ENCODE results near the gene MAML2. TPM values are rescaled to one million over a fixed set of nuclear protein-coding genes. Genes with fewer than 3 reads are reported as not detected.

MAML2 gene
- total RNA-seq, 2 donors from 2014 or later = 29.2 to 34.9 TPM

GRCh38 chr11:96307776-96308140 is 35.2 kb downstream of the MAML2 start:
- Mint-ChIP-seq H3K4me3 (peak overlapping the region; percentile 68), H3K36me3 (ENCODE audit: low read depth) (peaks cover 2% of the 10 kb centered on the region), H3K4me1 (peaks cover 22% of the 10 kb centered on the region), H3K27ac (peak overlapping the region; percentile 53), H3K27me3 (no peaks in the 10 kb centered on the region)
- H3K9me3 ChIP-seq (ENCODE audit: control insufficient read depth, low read length, poor library complexity, severe bottlenecking) = no peaks in the 10 kb centered on the region
- DNase-seq (no peak), ATAC-seq (peak; percentile 25)

GRCh38 chr11:96306933-96307775 is 35.8 kb downstream of the MAML2 start:
- DNase-seq (no peak), ATAC-seq (peak; percentile 71)
- Mint-ChIP-seq H3K27ac (peak overlapping the region; percentile 53), H3K36me3 (ENCODE audit: low read depth) (peaks cover 2% of the 10 kb centered on the region), H3K27me3 (no peaks in the 10 kb centered on the region), H3K4me1 (peaks cover 24% of the 10 kb centered on the region), H3K4me3 (peak overlapping the region; percentile 68)
- H3K9me3 ChIP-seq (ENCODE audit: control insufficient read depth, low read length, poor library complexity, severe bottlenecking) = no peaks in the 10 kb centered on the region

- Mint-ChIP-seq H3K4me3 (no peak overlapping the region), H3K4me1 (peaks cover 24% of the 10 kb centered on the region), H3K27ac (no peak overlapping the region), H3K36me3 (ENCODE audit: low read depth) (peaks cover 2% of the 10 kb centered on the region), H3K27me3 (no peaks in the 10 kb centered on the region)
- no peaks in the 10 kb centered on the region for H3K9me3 ChIP-seq (ENCODE audit: control insufficient read depth, low read length, poor library complexity, severe bottlenecking)
- DNase-seq = no peak
- ATAC-seq = no peak
Observed at GRCh38 chr11:96306600-96306932, 36.4 kb downstream of the MAML2 start.

DNA sequence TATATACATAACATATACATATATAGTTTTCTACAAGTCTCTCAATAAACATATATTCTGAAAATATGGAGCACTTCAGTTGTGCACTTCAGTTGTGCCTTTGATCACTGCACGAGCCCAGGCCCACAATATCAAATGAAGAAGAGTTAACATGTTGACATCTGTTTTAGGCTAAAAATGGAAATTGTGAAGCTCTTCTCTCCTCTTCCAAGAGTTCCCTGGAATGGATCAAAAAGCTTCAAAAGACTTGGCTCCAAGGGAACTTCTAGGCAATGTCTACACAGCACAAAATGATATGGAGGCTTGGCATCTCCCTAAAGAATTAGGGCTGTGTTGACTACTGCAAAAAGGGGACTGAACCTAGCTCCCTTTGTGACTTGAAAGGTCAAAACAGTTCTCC is 36.9 kb downstream of the MAML2 start:
- DNase-seq (no peak), ATAC-seq (no peak)
- Mint-ChIP-seq H3K4me1 (peaks cover 21% of the 10 kb centered on the region), H3K4me3 (no peak overlapping the region), H3K27ac (no peak overlapping the region), H3K36me3 (ENCODE audit: low read depth) (peaks cover 2% of the 10 kb centered on the region), H3K27me3 (no peaks in the 10 kb centered on the region)
- H3K9me3 ChIP-seq (ENCODE audit: control insufficient read depth, low read length, poor library complexity, severe bottlenecking) = no peaks in the 10 kb centered on the region

GRCh38 chr11:96303980-96304379 is 39.0 kb downstream of the MAML2 start:
- no peak for ATAC-seq
- no peak for DNase-seq
- peak overlapping the region; percentile 11 for H3K27ac Mint-ChIP-seq
- no peaks in the 10 kb centered on the region for H3K27me3 Mint-ChIP-seq
- H3K9me3 ChIP-seq (ENCODE audit: control insufficient read depth, low read length, poor library complexity, severe bottlenecking) = no peaks in the 10 kb centered on the region
- H3K4me1 Mint-ChIP-seq = peaks cover 34% of the 10 kb centered on the region
- H3K4me3 Mint-ChIP-seq = no peak overlapping the region
- peaks cover 5% of the 10 kb centered on the region for H3K36me3 Mint-ChIP-seq (ENCODE audit: low read depth)

GRCh38 chr11:96303064-96303463 is 39.9 kb downstream of the MAML2 start:
- H3K36me3 Mint-ChIP-seq (ENCODE audit: low read depth) = peaks cover 7% of the 10 kb centered on the region
- H3K4me3 Mint-ChIP-seq = no peak overlapping the region
- no peaks in the 10 kb centered on the region for H3K27me3 Mint-ChIP-seq
- H3K4me1 Mint-ChIP-seq = peaks cover 38% of the 10 kb centered on the region
- ATAC-seq (no peak), DNase-seq (no peak)
- no peaks in the 10 kb centered on the region for H3K9me3 ChIP-seq (ENCODE audit: control insufficient read depth, low read length, poor library complexity, severe bottlenecking)
- H3K27ac Mint-ChIP-seq = no peak overlapping the region

GRCh38 chr11:96301818-96302217 is 41.2 kb downstream of the MAML2 start:
- Mint-ChIP-seq H3K36me3 (ENCODE audit: low read depth) (peaks cover 8% of the 10 kb centered on the region), H3K4me3 (no peak overlapping the region), H3K27me3 (no peaks in the 10 kb centered on the region), H3K4me1 (peaks cover 30% of the 10 kb centered on the region), H3K27ac (no peak overlapping the region)
- no peaks in the 10 kb centered on the region for H3K9me3 ChIP-seq (ENCODE audit: control insufficient read depth, low read length, poor library complexity, severe bottlenecking)
- ATAC-seq (no peak), DNase-seq (no peak)

DNA sequence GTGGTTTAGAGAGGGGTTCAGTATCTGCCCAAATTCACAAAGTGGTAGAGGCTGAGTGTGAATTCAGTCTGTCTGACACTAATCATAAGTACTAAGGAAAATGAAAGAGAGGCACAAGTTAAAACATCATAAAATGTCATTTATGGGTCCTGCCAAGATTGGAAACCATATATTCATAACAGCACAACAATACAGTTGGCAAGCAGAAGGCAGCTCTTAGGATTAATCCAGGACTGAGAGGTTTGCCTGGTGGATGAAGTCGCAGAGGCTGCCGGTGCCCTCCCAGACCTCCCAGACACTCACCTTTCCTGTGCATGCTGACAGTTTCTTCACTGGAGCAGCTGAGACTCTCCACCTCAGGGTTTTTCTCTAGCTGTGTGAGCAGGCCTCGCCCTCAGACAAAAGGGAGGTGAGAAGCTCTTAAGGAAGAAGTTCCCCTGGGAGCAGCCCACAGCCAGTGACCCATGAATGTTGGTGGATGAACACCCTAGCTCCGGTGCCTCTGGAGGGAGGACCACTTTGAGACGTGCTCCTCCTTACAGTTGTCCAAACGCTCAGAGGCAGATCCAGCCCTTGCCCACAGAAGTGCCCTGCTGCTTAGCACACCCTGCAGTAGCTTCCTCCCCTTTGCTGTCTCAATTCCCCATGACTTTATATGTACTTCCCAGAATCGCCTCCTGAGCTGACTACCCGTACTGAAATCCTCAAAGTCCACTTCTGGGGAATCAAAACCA is 43.7 kb downstream of the MAML2 start:
- H3K27ac Mint-ChIP-seq = peak overlapping the region; percentile 86
- peaks cover 38% of the 10 kb centered on the region for H3K4me1 Mint-ChIP-seq
- no peak overlapping the region for H3K4me3 Mint-ChIP-seq
- no peak for ATAC-seq
- H3K9me3 ChIP-seq (ENCODE audit: control insufficient read depth, low read length, poor library complexity, severe bottlenecking) = no peaks in the 10 kb centered on the region
- peaks cover 10% of the 10 kb centered on the region for H3K36me3 Mint-ChIP-seq (ENCODE audit: low read depth)
- no peak for DNase-seq
- no peaks in the 10 kb centered on the region for H3K27me3 Mint-ChIP-seq

- no peaks in the 10 kb centered on the region for H3K9me3 ChIP-seq (ENCODE audit: control insufficient read depth, low read length, poor library complexity, severe bottlenecking)
- peaks cover 53% of the 10 kb centered on the region for H3K4me1 Mint-ChIP-seq
- H3K27ac Mint-ChIP-seq = no peak overlapping the region
Observed at GRCh38 chr11:96295369-96295768, 47.6 kb downstream of the MAML2 start.

DNA sequence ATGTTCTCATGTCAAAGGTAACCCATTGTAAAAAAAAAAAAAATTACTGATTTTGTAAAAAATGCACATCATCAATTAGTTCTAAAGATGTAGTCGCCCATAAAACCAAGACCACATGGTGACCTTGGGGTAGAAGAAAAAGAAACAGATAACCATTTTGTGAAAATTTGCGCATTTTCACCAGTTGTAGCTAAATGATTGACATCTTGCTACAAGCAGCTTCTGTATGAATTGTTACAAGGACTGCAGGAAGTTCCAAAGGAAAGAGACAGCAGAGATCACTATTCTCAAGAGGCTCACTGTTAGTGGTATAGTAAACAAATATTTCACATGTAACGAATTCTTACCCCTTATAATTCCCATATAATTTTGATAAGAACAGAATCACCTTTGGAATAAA is 48.7 kb downstream of the MAML2 start:
- no peak overlapping the region for H3K4me3 Mint-ChIP-seq
- peaks cover 7% of the 10 kb centered on the region for H3K36me3 Mint-ChIP-seq (ENCODE audit: low read depth)
- no peaks in the 10 kb centered on the region for H3K27me3 Mint-ChIP-seq
- no peaks in the 10 kb centered on the region for H3K9me3 ChIP-seq (ENCODE audit: control insufficient read depth, low read length, poor library complexity, severe bottlenecking)
- H3K4me1 Mint-ChIP-seq = peaks cover 44% of the 10 kb centered on the region
- DNase-seq (no peak), ATAC-seq (no peak)
- peak overlapping the region; percentile 91 for H3K27ac Mint-ChIP-seq

More at GRCh38 chr11:96295369-96295768, 47.6 kb downstream of the MAML2 start:
- DNase-seq (no peak), ATAC-seq (no peak)
- Mint-ChIP-seq H3K4me3 (no peak overlapping the region), H3K27me3 (no peaks in the 10 kb centered on the region), H3K36me3 (ENCODE audit: low read depth) (peaks cover 11% of the 10 kb centered on the region)

- DNase-seq = no peak
- Mint-ChIP-seq H3K27me3 (no peaks in the 10 kb centered on the region), H3K36me3 (ENCODE audit: low read depth) (peaks cover 7% of the 10 kb centered on the region), H3K4me3 (peak overlapping the region; percentile 86), H3K4me1 (peaks cover 42% of the 10 kb centered on the region), H3K27ac (peak overlapping the region; percentile 91)
- H3K9me3 ChIP-seq (ENCODE audit: control insufficient read depth, low read length, poor library complexity, severe bottlenecking) = no peaks in the 10 kb centered on the region
- ATAC-seq = peak; percentile 70
Observed at GRCh38 chr11:96293598-96294021, 49.4 kb downstream of the MAML2 start.

DNA sequence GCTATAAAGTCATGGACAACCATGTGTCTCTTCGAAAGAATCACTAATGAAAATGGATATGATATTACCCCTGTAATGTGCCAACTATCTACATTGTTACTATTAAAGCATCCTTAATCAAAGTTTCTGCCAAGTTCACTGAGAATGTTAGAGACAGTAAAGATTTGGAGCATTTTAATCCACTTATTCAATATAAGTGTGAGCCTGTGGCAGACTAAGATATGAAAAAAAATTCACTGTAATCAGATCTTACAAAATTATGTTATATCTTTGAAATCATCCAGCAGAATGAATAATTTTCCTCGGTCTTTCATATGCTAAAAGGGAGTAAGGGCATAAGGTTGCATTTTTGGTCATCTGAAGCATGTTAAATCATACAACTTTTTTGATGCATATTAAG is 49.9 kb downstream of the MAML2 start:
- peaks cover 39% of the 10 kb centered on the region for H3K4me1 Mint-ChIP-seq
- no peaks in the 10 kb centered on the region for H3K27me3 Mint-ChIP-seq
- H3K36me3 Mint-ChIP-seq (ENCODE audit: low read depth) = peaks cover 5% of the 10 kb centered on the region

GRCh38 chr11:96292291-96293010 is 50.5 kb downstream of the MAML2 start:
- Mint-ChIP-seq H3K27ac (peak overlapping the region; percentile 91), H3K4me3 (peak overlapping the region; percentile 86), H3K4me1 (peaks cover 43% of the 10 kb centered on the region), H3K27me3 (no peaks in the 10 kb centered on the region), H3K36me3 (ENCODE audit: low read depth) (peaks cover 9% of the 10 kb centered on the region)
- DNase-seq (no peak), ATAC-seq (peak; percentile 79)
- H3K9me3 ChIP-seq (ENCODE audit: control insufficient read depth, low read length, poor library complexity, severe bottlenecking) = no peaks in the 10 kb centered on the region

More for the DNA sequence above, 49.9 kb downstream of the MAML2 start:
- no peaks in the 10 kb centered on the region for H3K9me3 ChIP-seq (ENCODE audit: control insufficient read depth, low read length, poor library complexity, severe bottlenecking)
- Mint-ChIP-seq H3K4me3 (peak overlapping the region; percentile 86), H3K27ac (peak overlapping the region; percentile 91)
- DNase-seq (no peak), ATAC-seq (peak; percentile 11)
